Body of pancreas (tissue), 4 donors: ENCODE results near the gene SERPINB8.

Source experiments
- POLR2A ChIP-seq, 3 donors: fragments of 450-650 bp; IDR thresholded peaks; one replicate each; pipeline ENCODE4 v1.6.1; 2016; ENCODE audit warnings: antibody characterized with exemption in 3 of 3, mild to moderate bottlenecking in 2 of 3
- TF ChIP-seq, protein P1 (sequence below), 7 experiments: fragments of 450-650 bp in 4 of 7; fragments of 200-600 bp in 3 of 7; sonication (generic) in 3 of 7; IDR thresholded peaks; one replicate each; pipeline ENCODE4 v1.5.1; 2016 to 2019; ENCODE audit warnings: antibody characterized with exemption in 7 of 7

DNA sequence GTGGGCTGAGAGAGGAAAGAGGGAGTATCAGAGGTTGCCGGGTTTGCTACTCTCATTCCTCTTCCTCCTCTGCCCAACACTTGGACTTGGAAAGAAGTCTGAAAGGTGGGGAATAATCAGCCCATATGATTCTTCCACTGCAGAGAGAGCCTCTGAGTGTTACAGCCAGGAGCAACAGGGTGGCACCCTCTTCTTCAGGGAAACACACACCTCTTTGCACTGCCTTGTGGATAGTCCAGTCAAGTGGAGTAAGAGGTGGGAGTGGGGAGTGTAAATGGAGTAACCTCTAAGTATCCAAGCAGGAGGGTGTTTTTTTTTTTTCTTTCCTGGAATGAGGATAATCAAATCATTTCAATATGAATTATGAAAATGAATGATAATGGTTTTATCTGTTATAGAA, 9.0 kb upstream of the SERPINB8 start:
- TF ChIP-seq, protein P1, sequence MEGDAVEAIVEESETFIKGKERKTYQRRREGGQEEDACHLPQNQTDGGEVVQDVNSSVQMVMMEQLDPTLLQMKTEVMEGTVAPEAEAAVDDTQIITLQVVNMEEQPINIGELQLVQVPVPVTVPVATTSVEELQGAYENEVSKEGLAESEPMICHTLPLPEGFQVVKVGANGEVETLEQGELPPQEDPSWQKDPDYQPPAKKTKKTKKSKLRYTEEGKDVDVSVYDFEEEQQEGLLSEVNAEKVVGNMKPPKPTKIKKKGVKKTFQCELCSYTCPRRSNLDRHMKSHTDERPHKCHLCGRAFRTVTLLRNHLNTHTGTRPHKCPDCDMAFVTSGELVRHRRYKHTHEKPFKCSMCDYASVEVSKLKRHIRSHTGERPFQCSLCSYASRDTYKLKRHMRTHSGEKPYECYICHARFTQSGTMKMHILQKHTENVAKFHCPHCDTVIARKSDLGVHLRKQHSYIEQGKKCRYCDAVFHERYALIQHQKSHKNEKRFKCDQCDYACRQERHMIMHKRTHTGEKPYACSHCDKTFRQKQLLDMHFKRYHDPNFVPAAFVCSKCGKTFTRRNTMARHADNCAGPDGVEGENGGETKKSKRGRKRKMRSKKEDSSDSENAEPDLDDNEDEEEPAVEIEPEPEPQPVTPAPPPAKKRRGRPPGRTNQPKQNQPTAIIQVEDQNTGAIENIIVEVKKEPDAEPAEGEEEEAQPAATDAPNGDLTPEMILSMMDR (IDR thresholded peaks at IDR 0.05): no peak
- no peak for TF ChIP-seq POLR2A (IDR thresholded peaks at IDR 0.05)
